ENCODE measurements around the gene ABCC6.
"Not testable (repeated sequence)": the region's sequence is repeated elsewhere in the genome, so short reads cannot be mapped to it uniquely, and the experiment has no call there.

ABCC6 gene

DNA sequence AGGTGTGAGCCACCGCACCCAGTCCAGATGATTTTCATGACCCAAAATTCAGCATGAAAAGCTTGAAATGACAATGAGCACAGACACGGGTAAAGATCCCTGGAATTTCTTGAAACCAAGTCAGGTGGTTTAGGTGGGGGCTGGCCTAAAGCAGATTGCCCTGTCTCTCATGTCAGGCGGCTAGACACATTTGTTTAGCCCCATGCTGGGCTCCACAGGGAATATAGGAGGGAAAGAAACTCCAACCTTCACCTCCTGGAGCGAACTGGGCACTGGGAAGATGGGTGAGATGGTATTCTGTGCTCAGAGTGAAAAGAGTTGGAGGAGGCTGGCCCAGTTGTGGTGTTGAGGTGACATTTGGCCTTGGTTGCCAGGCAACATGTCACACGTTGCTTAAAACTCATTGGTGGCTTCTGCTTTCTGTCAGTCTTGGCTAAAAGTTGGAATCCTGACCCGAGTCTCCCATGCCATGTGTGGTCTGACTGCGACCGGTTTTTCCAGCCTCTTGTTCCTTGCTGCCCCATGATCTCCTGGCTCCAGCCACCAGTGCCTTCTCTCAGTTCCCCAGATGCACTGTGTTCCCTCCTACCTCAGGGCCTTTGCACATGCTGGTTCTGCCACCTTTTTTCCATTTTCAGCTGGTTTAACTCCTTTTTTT is 113.7 kb downstream of the ABCC6 start:
- no peak for DNase-seq

DNA sequence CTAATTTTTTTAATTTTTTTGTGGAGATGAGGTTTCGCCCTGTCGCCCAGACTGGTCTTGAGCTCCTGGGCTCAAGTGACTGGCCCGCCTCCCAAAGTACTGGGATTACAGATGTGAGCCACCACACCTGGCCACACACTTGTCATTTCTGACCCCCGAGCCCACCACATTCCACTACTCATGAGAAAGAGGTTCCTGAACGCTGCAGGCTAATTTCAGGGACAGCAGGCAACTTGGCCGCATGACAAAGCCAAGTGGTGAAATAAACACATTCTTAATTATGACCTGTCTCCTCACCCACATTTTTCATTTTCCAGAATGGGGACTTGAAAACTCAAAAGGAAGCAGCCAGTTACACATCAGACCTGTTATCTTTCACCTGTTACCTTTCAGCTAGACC is 114.5 kb downstream of the ABCC6 start:
- no peak for DNase-seq

DNA sequence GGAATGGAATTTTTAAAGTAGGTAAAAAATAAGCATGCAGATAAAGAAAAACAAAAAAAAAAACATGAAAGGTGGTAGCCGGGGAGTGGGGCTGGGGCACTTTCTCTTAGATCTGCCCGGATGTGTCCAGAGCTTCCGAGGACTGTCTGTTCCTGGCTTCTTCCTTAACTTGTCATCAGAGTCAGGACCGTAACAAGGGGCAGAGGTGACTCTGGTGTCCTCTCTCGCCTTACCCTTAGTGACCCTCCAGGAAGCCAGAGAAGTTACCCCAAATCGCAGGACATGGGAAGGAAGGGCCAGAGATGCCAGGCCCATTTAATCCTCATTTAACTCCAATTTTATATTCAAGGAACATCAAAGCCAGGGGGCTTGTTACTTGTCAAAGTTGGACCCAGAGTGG is 115.5 kb downstream of the ABCC6 start:
- DNase-seq = no peak

DNA sequence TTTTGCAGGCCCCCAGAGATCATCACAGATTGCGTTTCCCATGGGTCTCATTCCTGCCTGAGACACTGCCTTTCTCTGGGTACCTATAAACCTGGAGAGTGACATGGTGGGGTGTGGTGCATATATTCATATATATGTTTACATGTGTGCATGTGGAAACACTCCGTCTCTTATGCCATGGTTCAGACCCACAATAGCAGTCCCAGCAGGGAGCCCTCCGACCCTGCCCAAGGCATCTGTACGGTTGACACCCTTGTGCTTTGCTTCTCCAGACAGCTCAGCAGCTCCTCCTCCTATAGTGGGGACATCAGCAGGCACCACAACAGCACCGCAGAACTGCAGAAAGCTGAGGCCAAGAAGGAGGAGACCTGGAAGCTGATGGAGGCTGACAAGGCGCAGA is 116.8 kb downstream of the ABCC6 start:
- DNase-seq = no peak

DNA sequence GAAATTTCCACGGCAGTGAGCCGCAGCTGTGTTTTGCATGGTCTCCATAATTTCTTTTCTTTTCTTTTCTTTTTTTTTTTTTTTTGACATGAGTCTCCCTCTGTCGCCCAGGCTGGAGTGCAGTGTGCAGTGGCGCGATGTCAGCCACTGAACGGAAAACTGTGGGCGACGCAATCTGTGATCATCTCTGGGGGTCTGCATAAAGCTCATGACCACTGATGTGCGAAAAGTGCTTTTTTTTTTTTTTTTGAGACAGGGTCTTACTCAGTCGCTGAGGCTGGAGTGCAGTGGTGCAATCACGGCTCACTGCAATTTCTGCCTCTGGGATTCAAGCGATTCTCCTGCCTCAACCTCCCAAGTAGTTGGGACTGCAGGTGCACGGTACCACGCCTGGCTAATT is 117.6 kb downstream of the ABCC6 start:
- no peak for DNase-seq

DNA sequence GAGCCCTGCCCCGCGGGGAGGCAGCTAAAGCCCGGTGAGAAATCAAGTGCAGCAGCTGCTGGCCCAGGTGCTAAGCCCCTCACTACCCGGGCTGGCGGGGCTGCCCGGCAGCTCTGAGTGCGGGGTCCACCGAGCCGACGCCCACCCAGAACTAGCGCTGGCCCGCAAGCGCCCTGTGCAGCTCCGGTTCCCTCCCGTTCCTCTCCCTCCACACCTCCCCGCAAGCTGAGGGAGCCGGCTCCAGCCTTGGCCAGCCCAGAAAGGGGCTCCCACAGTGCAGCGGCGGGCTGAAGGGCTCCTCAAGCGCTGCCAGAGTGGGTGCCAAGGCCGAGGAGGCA is 118.5 kb downstream of the ABCC6 start:
- DNase-seq = not testable (repeated sequence)

DNA sequence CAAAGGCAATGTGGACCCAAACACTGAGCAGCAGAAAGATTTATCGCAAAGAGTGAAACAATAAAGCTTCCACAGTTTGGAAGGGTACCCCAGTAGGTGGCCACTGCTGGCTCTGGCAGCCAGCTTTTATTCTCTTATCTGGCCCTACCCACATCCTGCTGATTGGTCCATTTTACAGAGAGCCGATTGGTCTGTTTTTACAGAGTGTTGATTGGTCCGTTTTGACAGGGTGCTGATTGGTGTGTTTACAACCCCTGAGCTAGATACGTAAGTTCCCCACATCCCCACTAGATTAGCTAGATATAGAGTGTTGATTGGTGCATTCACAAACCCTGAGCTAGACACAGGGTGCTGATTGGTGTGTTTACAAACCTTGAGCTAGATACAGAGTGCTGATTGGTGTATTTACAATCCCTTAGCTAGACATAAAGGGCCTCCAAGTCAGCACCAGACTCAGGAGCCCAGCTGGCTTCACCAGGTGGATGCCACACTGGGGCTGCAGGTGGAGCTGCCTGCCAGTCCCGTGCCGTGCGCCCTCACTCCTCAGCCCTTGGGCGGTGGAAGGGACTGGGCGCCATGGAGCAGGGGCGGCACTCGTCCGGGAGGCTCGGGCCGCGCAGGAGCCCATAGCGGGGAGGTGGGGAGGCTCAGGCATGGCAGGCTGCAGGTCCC is 119.0 kb downstream of the ABCC6 start:
- peak in 1 of 5 experiments; percentile 20 for DNase-seq

DNA sequence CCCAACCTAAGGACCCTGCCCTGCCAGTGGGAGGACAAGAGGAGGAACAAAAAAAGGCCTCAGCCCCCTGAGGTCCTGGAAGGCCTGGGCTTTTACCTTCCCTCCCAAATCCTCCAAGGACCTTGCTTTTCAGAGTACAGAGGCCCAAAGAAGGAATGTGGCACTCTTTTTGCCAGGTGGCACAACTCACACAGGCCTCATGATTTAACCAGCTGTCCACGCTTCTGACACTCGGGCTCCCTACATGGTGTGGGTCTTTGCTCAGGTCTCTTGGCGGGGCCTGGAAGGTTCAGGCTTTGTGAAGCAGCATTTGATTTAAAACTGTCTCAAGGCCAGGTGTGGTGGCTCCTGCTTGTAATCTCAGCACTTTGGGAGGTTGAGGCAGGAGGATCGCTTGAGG is 120.6 kb downstream of the ABCC6 start:
- no peak for DNase-seq

DNA sequence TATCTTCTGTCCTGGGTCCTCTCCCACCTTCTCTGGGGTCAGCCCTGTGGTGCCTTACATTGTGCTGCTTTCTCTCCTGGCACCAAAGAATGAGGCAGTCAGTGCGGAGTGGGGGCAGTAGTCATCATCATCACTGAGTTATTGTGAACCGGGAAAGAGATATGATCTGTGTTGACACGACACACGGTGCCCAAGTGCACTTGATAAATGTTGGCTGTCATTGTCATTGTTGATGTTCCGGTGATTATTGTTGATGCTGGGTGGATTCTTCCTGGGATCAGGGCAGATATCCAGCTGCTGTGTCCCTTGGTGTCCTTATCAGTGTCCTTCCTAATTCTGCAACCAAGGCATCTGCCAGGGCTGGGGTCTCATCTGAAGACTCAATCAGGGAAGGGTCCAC is 121.7 kb downstream of the ABCC6 start:
- DNase-seq = no peak

DNA sequence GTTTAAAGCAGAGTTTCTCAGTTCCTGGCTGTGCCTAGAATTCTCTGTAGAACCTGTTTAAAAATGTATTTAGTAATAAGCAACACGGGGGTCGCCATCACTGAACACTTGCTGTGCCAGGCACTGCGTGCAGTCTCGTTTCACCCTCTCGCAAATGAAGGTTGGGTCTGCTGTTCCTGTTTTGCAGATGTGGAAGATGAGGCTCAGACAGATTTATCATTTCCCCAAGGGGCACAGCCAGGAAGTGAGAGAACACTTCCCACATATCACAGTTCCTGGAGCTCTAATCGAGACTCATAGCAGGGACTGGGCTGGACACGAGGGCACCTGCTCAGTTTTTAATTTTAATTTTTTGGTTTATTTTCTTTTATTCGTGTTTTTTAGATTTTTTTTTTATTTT is 122.7 kb downstream of the ABCC6 start:
- DNase-seq = no peak

DNA sequence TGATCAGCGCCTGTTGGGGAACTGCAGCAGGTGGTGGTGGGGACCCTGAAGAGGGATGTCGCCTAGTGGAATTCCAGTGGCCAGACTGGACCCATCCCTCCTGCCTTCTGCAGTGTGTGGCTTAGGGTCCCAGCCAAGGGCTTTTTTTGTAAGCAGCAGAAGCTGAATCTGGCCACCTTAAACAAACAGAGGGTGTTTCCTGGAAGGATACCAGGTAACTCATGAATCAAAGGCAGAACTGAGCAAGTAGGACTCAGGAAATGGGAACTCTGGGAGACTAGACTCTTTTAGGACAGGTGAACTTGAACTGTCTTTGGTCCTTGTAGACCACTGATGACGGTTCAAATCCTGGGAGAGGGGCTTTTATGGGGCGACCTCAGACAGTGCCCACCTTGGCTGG is 124.0 kb downstream of the ABCC6 start:
- no peak for DNase-seq
